ENCODE data around the gene PTRH1.

DNA sequence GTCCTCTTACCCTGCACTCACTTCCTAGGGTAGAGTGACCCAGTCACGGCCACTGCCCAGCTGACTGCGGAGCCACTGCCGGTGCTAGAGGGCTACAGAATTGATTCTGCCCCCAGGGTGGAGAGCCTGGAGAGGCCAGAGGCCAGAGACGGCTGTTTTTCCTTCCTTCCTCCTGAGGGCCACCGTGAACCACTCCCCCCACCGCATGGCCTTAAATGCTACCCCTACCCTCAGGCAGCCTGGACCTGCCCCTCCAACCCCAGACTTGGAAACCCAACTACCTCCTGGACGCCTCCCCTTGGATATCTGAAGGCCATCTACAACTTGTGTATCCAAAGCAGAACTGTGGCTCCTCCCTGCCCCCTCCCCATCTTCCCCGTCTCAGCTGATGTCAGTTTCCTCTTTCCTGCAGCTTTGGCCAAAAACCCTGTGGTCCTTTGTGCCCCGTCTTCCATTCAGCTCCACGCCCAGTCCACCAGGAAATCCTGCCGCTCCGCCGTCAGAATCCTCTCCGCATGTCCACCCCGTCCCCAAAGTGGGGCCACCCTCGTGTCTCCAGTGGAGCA lies 46.7 kb upstream of the PTRH1 start:
- TF ChIP-seq SMC3 (IDR thresholded peaks at IDR 0.05; ENCODE audit: low read length) (no peak), AGO1 (IDR thresholded peaks at IDR 0.05; ENCODE audit: low read depth, low read length, poor library complexity, severe bottlenecking) (no peak), HNRNPLL (IDR thresholded peaks at IDR 0.05; ENCODE audit: low read depth, low read length, poor library complexity, severe bottlenecking) (no peak), GZF1 (CRISPR knock-in tag; IDR thresholded peaks at IDR 0.05) (no peak), POLR2A (IDR thresholded peaks at IDR 0.05; ENCODE audit: insufficient read depth in 1 of 2, low read depth in 2 of 2, low read length in 2 of 2) (no peak), ZNF749 (CRISPR knock-in tag; IDR thresholded peaks at IDR 0.05; ENCODE audit: borderline replicate concordance) (no peak)
- TF ChIP-seq, protein P1, sequence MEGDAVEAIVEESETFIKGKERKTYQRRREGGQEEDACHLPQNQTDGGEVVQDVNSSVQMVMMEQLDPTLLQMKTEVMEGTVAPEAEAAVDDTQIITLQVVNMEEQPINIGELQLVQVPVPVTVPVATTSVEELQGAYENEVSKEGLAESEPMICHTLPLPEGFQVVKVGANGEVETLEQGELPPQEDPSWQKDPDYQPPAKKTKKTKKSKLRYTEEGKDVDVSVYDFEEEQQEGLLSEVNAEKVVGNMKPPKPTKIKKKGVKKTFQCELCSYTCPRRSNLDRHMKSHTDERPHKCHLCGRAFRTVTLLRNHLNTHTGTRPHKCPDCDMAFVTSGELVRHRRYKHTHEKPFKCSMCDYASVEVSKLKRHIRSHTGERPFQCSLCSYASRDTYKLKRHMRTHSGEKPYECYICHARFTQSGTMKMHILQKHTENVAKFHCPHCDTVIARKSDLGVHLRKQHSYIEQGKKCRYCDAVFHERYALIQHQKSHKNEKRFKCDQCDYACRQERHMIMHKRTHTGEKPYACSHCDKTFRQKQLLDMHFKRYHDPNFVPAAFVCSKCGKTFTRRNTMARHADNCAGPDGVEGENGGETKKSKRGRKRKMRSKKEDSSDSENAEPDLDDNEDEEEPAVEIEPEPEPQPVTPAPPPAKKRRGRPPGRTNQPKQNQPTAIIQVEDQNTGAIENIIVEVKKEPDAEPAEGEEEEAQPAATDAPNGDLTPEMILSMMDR (CRISPR knock-in tag; IDR thresholded peaks at IDR 0.05) = no peak
